OCI-LY1 (cell line): ENCODE measurements around the gene PCDHGA1.
"Not testable (repeated sequence)": the region's sequence is repeated elsewhere in the genome, so short reads cannot be mapped to it uniquely, and the experiment has no call there.

ENCODE experiments used
- H2AFZ ChIP-seq: fragments of 200-600 bp; sonication (generic), shearing (Covaris generic); 2 replicates; pipeline ENCODE4 v1.6.0; 2014; ENCODE audit warnings: antibody characterized with exemption, mild to moderate bottlenecking, low read length
- H3F3A ChIP-seq: fragments of 200-600 bp; sonication (generic), shearing (Covaris generic); 2 replicates; pipeline ENCODE4 v1.6.0; 2014; ENCODE audit warnings: mild to moderate bottlenecking, antibody characterized with exemption, low read length, moderate library complexity; ENCODE audit not compliant: insufficient read depth
- H3K27ac ChIP-seq: fragments of 200-600 bp; sonication (generic); 2 replicates; pipeline ENCODE4 v1.5.1; 2014; ENCODE audit warnings: low read length, mixed run types, mild to moderate bottlenecking, low read depth; ENCODE audit not compliant: poor library complexity, severe bottlenecking
- H3K27me3 ChIP-seq: fragments of 200-600 bp; sonication (generic); 2 replicates; pipeline ENCODE4 v1.6.0; 2014; ENCODE audit warnings: antibody characterized with exemption, mild to moderate bottlenecking, low read length, moderate library complexity; ENCODE audit not compliant: insufficient read depth
- H3K36me3 ChIP-seq: fragments of 200-600 bp; sonication (generic); 2 replicates; pipeline ENCODE4 v1.6.1; 2014; ENCODE audit warnings: mild to moderate bottlenecking, antibody characterized with exemption, low read length, moderate library complexity, mixed read lengths; ENCODE audit not compliant: insufficient read depth
- H3K4me1 ChIP-seq: fragments of 200-600 bp; sonication (generic); 2 replicates; pipeline ENCODE4 v1.5.1; 2014; ENCODE audit warnings: mild to moderate bottlenecking, low read length, moderate library complexity; ENCODE audit not compliant: insufficient read depth, severe bottlenecking
- H3K4me2 ChIP-seq: fragments of 200-600 bp; sonication (generic), shearing (Covaris generic); 2 replicates; pipeline ENCODE4 v1.6.1; 2014; ENCODE audit warnings: low read length
- H3K4me3 ChIP-seq: fragments of 200-600 bp; sonication (generic); 2 replicates; pipeline ENCODE4 v1.5.1; 2014; ENCODE audit warnings: low read length, low read depth, mild to moderate bottlenecking, mixed read lengths; ENCODE audit not compliant: poor library complexity, severe bottlenecking
- H3K79me2 ChIP-seq: fragments of 200-600 bp; shearing (Covaris generic); 2 replicates; pipeline ENCODE4 v1.6.1; 2016; ENCODE audit warnings: mixed run types, low read length, mixed read lengths; ENCODE audit not compliant: insufficient read depth
- H3K9ac ChIP-seq: fragments of 200-600 bp; sonication (generic), shearing (Covaris generic); 2 replicates; pipeline ENCODE4 v1.6.1; 2014; ENCODE audit warnings: mild to moderate bottlenecking, low read length, mixed read lengths
- H3K9me2 ChIP-seq: fragments of 200-600 bp; sonication (generic), shearing (Covaris generic); 2 replicates; pipeline ENCODE4 v1.6.1; 2014; ENCODE audit warnings: low read depth, mild to moderate bottlenecking, low read length, mixed read lengths
- H3K9me3 ChIP-seq: fragments of 200-600 bp; shearing (Covaris generic); 2 replicates; pipeline ENCODE4 v1.6.1; 2014; ENCODE audit warnings: low read length, mixed read lengths
- H4K20me1 ChIP-seq: fragments of 200-600 bp; sonication (generic), shearing (Covaris generic); 2 replicates; pipeline ENCODE4 v1.6.0; 2016; ENCODE audit warnings: mild to moderate bottlenecking, low read length; ENCODE audit not compliant: insufficient read depth
- EZH2 ChIP-seq: fragments of 200-600 bp; sonication (generic), shearing (Covaris generic); IDR thresholded peaks from 2 replicates; pipeline ENCODE4 v1.8.0; 2017; ENCODE audit warnings: borderline replicate concordance, mixed run types, mild to moderate bottlenecking, antibody characterized with exemption, low read length, moderate library complexity, mixed read lengths
- TF ChIP-seq, protein P1 (sequence below): fragments of 200-600 bp; sonication (generic), shearing (Covaris generic); IDR thresholded peaks from 2 replicates; pipeline ENCODE4 v1.5.1; 2017; ENCODE audit warnings: mild to moderate bottlenecking, antibody characterized with exemption, low read length, moderate library complexity, mixed read lengths

PCDHGA1 gene

GRCh38 chr5:141382469-141383294, 52.4 kb downstream of the PCDHGA1 start, which contains the start of gene PCDHGA7:
PCDHGA7 (plus strand) TSS chr5:141382742; CDS start chr5:141382900, 158 bp downstream.
- Histone ChIP-seq H2AFZ (no peak within 1 kb of the TSS), H3K79me2 (no peaks in the 10 kb centered on the region), H3K36me3 (no peaks in the 10 kb centered on the region), H3K27me3 (no peaks in the 10 kb centered on the region), H3K9me3 (peaks cover 9% of the 10 kb centered on the region), H3K9ac (no peak within 1 kb of the TSS), H3K9me2 (no peaks in the 10 kb centered on the region), H4K20me1 (no peaks in the 10 kb centered on the region), H3K4me1 (no peaks in the 10 kb centered on the region), H3K4me3 (no peak within 1 kb of the TSS), H3K27ac (no peak within 1 kb of the TSS), H3F3A (no peaks in the 10 kb centered on the region), H3K4me2 (no peak within 1 kb of the TSS)
- TF ChIP-seq, protein P1, sequence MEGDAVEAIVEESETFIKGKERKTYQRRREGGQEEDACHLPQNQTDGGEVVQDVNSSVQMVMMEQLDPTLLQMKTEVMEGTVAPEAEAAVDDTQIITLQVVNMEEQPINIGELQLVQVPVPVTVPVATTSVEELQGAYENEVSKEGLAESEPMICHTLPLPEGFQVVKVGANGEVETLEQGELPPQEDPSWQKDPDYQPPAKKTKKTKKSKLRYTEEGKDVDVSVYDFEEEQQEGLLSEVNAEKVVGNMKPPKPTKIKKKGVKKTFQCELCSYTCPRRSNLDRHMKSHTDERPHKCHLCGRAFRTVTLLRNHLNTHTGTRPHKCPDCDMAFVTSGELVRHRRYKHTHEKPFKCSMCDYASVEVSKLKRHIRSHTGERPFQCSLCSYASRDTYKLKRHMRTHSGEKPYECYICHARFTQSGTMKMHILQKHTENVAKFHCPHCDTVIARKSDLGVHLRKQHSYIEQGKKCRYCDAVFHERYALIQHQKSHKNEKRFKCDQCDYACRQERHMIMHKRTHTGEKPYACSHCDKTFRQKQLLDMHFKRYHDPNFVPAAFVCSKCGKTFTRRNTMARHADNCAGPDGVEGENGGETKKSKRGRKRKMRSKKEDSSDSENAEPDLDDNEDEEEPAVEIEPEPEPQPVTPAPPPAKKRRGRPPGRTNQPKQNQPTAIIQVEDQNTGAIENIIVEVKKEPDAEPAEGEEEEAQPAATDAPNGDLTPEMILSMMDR = no peak
- TF ChIP-seq EZH2 = no peak

DNA sequence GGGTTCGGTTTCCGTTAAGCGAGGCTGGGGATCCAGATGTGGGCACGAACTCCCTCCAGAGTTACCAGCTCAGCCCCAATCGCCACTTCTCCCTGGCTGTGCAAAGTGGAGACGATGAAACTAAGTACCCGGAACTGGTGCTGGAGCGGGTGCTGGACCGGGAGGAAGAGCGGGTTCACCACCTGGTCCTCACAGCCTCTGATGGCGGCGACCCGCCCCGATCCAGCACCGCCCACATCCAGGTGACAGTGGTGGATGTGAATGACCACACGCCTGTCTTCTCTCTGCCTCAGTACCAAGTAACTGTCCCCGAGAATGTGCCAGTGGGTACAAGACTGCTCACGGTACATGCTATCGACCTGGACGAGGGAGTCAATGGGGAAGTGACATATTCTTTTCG, 53.0 kb downstream of the PCDHGA1 start:
- TF ChIP-seq EZH2 = no peak
- TF ChIP-seq, protein P1 = no peak
- no peak overlapping the region for H3K4me3 ChIP-seq
- no peaks in the 10 kb centered on the region for H3K79me2 ChIP-seq
- H3K27me3 ChIP-seq = no peaks in the 10 kb centered on the region
- no peaks in the 10 kb centered on the region for H3K9me2 ChIP-seq
- no peaks in the 10 kb centered on the region for H4K20me1 ChIP-seq
- no peak overlapping the region for H3K9ac ChIP-seq
- H3K4me1 ChIP-seq = no peaks in the 10 kb centered on the region
- H2AFZ ChIP-seq = no peak overlapping the region
- no peaks in the 10 kb centered on the region for H3F3A ChIP-seq
- H3K9me3 ChIP-seq = peaks cover 9% of the 10 kb centered on the region
- no peak overlapping the region for H3K4me2 ChIP-seq
- H3K36me3 ChIP-seq = no peaks in the 10 kb centered on the region
- H3K27ac ChIP-seq = no peak overlapping the region

DNA sequence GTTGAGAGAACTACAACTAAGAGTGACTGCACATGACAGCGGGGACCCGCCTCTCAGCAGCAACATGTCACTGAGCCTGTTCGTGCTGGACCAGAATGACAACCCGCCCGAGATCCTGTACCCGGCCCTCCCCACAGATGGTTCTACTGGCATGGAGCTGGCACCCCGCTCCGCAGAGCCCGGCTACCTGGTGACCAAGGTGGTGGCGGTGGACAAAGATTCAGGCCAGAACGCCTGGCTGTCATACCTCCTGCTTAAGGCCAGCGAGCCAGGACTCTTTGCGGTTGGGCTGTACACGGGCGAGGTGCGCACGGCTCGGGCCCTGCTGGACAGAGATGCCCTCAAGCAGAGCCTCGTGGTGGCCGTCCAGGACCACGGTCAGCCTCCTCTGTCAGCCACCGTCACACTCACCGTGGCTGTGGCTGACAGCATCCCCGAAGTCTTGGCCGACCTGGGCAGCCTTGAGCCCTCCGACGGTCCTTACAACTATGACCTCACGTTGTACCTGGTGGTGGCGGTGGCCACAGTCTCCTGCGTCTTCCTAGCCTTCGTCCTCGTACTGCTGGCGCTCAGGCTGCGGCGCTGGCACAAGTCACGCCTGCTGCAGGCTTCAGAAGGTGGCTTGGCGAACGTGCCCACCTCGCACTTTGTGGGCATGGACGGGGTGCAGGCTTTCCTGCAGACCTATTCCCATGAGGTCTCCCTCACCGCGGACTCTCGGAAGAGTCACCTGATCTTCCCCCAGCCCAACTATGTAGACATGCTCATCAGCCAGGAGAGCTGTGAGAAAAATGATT, 54.4 kb downstream of the PCDHGA1 start:
- Histone ChIP-seq H3K4me3 (no peak overlapping the region), H3F3A (no peaks in the 10 kb centered on the region), H3K4me1 (no peaks in the 10 kb centered on the region), H3K27ac (no peak overlapping the region), H3K9me3 (peaks cover 12% of the 10 kb centered on the region), H3K27me3 (no peaks in the 10 kb centered on the region), H4K20me1 (no peaks in the 10 kb centered on the region), H2AFZ (no peak overlapping the region), H3K9me2 (no peaks in the 10 kb centered on the region), H3K9ac (no peak overlapping the region), H3K36me3 (no peaks in the 10 kb centered on the region), H3K4me2 (no peak overlapping the region), H3K79me2 (no peaks in the 10 kb centered on the region)
- TF ChIP-seq, protein P1 = no peak
- no peak for TF ChIP-seq EZH2

DNA sequence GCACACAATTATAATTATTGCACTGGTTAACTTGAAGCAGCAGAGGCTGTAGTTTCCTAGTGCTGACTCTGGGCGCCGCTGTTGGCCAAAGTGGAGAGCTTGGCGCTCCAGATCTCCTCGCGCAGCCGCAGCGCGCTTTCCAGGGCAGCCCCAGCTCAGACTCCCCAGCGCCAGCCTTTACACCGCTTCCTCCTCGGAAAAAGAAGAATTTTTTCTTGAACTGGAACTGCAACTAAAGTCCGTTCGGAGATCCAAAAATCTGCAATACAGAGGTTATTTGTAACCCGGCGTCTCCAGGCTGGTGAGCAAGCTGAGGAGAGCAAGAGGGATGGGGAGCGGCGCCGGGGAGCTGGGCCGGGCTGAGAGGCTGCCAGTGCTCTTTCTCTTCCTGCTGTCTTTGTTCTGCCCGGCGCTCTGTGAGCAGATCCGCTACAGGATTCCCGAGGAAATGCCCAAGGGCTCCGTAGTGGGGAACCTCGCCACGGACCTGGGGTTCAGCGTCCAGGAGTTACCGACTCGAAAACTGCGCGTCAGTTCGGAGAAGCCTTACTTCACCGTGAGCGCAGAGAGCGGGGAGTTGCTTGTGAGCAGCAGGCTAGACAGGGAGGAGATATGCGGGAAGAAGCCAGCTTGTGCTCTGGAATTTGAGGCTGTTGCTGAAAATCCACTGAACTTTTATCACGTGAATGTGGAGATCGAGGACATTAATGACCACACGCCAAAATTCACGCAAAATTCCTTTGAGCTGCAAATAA, 57.4 kb downstream of the PCDHGA1 start, which contains the start of gene PCDHGB4:
TSS of gene PCDHGB4 (plus strand) at position 142 of the 755 bp plus-strand sequence. CDS start at position 329, 187 bp downstream.
- not testable (repeated sequence) for H3K4me3 ChIP-seq, H3K27ac ChIP-seq, H3K4me2 ChIP-seq, H3F3A ChIP-seq, H3K4me1 ChIP-seq, H3K27me3 ChIP-seq, H3K36me3 ChIP-seq, H4K20me1 ChIP-seq, H3K79me2 ChIP-seq, H2AFZ ChIP-seq, H3K9me2 ChIP-seq, H3K9ac ChIP-seq
- peaks cover 13% of the 10 kb centered on the region for H3K9me3 ChIP-seq
